Measurements from ENCODE around the gene HAPLN2.

HAPLN2 gene

DNA sequence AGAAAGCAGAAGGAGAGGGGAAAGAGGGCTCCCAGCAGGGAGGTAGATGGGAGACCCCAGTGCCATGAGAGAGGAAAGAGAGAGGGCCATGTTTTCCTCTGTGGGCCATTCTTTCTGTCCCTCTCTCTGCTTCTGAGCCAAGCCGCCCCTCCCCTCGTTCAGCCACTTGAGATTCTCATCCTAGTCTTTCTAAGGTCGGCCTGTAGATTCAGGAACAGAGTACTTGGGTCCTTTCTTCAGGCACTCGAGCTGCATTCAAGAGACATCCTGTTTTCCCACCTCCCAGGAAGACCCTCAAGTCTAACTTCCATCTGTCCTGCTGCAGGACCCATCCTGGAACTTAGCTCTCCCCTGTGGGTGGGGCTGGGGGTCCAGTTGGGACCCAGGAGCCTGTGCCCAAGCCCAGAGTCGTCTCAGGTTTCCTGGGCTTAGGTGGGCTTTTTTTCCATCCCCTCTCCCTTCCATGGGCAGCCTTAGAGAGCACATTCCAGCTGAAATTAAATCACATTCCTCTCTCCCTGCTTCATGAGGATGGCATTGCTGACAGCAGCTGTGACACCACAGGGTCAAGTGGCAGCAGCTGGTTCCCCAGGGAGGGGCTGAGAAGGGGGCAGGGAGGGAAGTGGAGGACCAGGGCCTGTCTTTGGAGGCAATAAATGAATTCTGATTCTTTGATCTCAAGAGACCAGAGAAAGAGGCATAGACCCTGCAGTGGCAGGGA is 45.0 kb downstream of the HAPLN2 start:
- H3K4me1 Mint-ChIP-seq (ENCODE audit: low read depth): peaks cover 28% of the 10 kb centered on the region
- no peak overlapping the region for H3K27ac Mint-ChIP-seq
- H3K27me3 Mint-ChIP-seq (ENCODE audit: low read depth): peaks cover 14% of the 10 kb centered on the region
- no peaks in the 10 kb centered on the region for H3K9me3 Mint-ChIP-seq
- H3K4me3 Mint-ChIP-seq: no peak overlapping the region
- H3K36me3 Mint-ChIP-seq (ENCODE audit: low read depth): peaks cover 1% of the 10 kb centered on the region

GRCh38 chr1:156664767-156665411 is 45.7 kb downstream of the HAPLN2 start:
- H3K4me1 Mint-ChIP-seq (ENCODE audit: low read depth): peaks cover 21% of the 10 kb centered on the region
- no peak overlapping the region for H3K4me3 Mint-ChIP-seq
- H3K27ac Mint-ChIP-seq: no peak overlapping the region

DNA sequence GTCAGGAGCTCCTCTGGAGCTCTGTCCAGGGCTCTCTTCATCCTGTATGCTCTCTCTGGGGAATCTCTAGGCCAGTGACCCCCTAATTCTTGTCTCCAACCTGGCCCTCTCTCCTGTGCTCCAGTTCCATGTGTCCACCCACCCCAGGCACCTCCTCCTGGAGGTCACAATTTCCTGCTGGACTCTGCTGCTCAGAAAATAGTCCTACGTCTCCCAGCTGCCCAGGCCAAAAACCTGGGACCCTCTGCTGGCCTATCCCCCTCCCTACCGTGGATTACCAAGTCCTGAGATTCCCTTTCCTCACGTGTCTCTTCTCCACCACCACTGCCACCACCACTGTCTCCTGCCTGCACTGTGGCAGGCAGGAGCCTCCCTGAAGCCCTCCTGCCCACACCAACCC is 46.3 kb downstream of the HAPLN2 start:
- Mint-ChIP-seq H3K27me3 (ENCODE audit: low read depth) (peaks cover 18% of the 10 kb centered on the region), H3K4me3 (no peak overlapping the region), H3K36me3 (ENCODE audit: low read depth) (peaks cover 1% of the 10 kb centered on the region), H3K27ac (peak overlapping the region; percentile 31), H3K9me3 (no peaks in the 10 kb centered on the region), H3K4me1 (ENCODE audit: low read depth) (peaks cover 16% of the 10 kb centered on the region)

More at GRCh38 chr1:156664767-156665411, 45.7 kb downstream of the HAPLN2 start:
- H3K9me3 Mint-ChIP-seq: no peaks in the 10 kb centered on the region
- peaks cover 1% of the 10 kb centered on the region for H3K36me3 Mint-ChIP-seq (ENCODE audit: low read depth)
- H3K27me3 Mint-ChIP-seq (ENCODE audit: low read depth): peaks cover 18% of the 10 kb centered on the region

DNA sequence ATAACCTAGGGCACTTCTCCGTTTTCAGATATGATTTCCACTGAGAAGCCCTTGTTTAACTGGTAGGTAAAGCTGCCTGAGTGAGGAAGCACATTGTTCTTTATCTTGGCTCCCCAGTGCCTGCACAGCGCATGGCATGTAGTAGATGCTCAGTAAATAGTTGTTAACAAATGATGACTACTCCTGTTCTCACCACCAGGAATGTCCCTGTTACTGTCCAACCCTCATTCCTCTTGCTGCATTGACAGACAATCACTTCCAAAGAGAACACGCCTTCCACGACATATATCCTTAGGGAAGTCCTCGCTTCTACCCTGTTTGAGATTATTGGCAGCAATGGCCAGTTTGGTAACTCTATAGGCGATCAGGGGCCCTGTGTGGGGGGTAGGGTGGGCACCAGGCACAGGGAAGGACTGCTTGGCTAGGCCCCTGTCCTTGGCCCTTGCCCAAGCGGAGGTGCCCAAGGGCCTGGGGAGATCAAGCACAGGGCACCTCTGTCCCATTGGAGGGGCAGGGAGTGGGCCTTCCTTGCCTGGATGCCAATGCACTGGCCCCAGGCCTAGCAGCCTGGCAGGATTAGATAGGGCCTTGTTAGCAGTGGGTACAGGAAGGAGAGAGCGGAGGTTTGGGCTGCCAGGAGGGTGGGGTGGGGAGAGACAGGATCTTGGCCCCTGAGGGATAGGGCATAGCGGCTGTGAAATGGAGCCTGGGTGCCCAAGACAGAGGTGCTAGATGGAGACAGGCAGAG is 47.8 kb downstream of the HAPLN2 start:
- Mint-ChIP-seq H3K4me1 (ENCODE audit: low read depth) (peaks cover 4% of the 10 kb centered on the region), H3K36me3 (ENCODE audit: low read depth) (peaks cover 1% of the 10 kb centered on the region), H3K27me3 (ENCODE audit: low read depth) (peaks cover 30% of the 10 kb centered on the region), H3K27ac (no peak overlapping the region), H3K9me3 (no peaks in the 10 kb centered on the region), H3K4me3 (no peak overlapping the region)

DNA sequence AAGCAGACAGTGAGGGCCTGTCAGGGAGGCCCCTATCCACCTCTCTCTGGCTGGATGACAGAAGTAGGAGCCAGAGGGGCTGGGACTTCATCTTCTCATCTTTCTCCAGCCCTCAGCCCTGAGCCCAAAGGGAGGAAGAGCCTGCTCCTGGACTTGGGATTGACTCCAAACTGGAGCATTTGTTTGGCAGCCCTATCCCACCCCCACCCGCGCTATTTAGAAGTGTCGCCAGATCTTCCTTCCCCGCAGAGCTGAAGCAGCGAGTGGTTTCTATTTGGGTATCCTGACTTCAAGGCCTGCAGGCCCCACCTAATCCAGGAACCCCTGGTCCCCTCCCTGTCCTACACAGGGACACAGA is 48.4 kb downstream of the HAPLN2 start:
- peaks cover 1% of the 10 kb centered on the region for H3K36me3 Mint-ChIP-seq (ENCODE audit: low read depth)
- no peaks in the 10 kb centered on the region for H3K9me3 Mint-ChIP-seq
- H3K4me1 Mint-ChIP-seq (ENCODE audit: low read depth): peaks cover 2% of the 10 kb centered on the region
- H3K27ac Mint-ChIP-seq: no peak overlapping the region
- no peak overlapping the region for H3K4me3 Mint-ChIP-seq
- H3K27me3 Mint-ChIP-seq (ENCODE audit: low read depth): peaks cover 35% of the 10 kb centered on the region

GRCh38 chr1:156667968-156668709 is 48.9 kb downstream of the HAPLN2 start:
- peaks cover 40% of the 10 kb centered on the region for H3K27me3 Mint-ChIP-seq (ENCODE audit: low read depth)

DNA sequence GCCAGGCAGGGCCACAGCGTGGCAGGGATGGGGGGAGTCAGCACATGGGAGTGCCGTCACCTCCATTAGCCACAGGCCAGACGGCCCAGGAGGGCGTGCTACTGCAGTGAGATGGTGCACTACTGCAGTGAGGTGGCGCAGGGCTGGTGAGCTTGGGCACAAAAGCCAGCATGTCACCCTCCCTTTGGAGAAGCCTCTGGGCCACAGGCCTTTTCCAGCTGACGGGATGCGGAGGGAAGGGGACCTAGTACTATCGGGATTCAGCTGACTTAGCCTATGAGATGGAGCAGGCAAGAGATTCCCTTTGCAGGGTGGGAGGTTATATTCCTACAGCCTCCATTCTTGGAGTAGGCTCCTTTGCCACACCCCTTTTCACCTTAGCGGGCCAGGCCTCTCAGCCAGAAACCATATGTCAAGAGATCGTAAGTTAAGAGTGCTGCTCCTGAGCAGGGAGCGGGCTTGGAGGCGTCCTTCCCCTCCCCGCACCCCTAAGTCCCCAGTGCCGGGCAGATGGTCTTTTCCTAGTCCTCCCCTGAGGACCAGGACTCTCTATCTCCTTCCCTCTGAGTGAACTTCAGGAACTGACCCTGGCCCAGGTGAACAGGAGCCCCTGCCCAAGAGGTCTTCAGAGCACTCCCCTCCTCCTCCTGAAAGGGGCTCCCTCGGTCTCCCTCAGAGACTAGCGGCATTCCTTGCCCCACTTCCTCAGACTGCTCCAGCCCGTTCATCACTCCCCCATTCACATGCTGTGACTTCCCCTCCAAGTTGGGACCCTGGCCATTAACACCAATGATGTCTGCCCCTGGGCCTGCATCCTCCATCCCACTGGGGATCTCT is 49.8 kb downstream of the HAPLN2 start:
- H3K4me3 Mint-ChIP-seq: no peak overlapping the region
- H3K4me1 Mint-ChIP-seq (ENCODE audit: low read depth): no peaks in the 10 kb centered on the region
- no peaks in the 10 kb centered on the region for H3K36me3 Mint-ChIP-seq (ENCODE audit: low read depth)
- no peaks in the 10 kb centered on the region for H3K9me3 Mint-ChIP-seq
- peaks cover 49% of the 10 kb centered on the region for H3K27me3 Mint-ChIP-seq (ENCODE audit: low read depth)
- H3K27ac Mint-ChIP-seq: no peak overlapping the region

More at GRCh38 chr1:156667968-156668709, 48.9 kb downstream of the HAPLN2 start:
- H3K36me3 Mint-ChIP-seq (ENCODE audit: low read depth): no peaks in the 10 kb centered on the region
- no peaks in the 10 kb centered on the region for H3K4me1 Mint-ChIP-seq (ENCODE audit: low read depth)
- no peak overlapping the region for H3K27ac Mint-ChIP-seq
- H3K4me3 Mint-ChIP-seq: no peak overlapping the region
- H3K9me3 Mint-ChIP-seq: no peaks in the 10 kb centered on the region

GRCh38 chr1:156669794-156670193 is 50.6 kb downstream of the HAPLN2 start:
- Mint-ChIP-seq H3K27me3 (ENCODE audit: low read depth) (peaks cover 54% of the 10 kb centered on the region), H3K9me3 (no peaks in the 10 kb centered on the region), H3K4me3 (no peak overlapping the region), H3K36me3 (ENCODE audit: low read depth) (no peaks in the 10 kb centered on the region), H3K27ac (no peak overlapping the region), H3K4me1 (ENCODE audit: low read depth) (no peaks in the 10 kb centered on the region)

DNA sequence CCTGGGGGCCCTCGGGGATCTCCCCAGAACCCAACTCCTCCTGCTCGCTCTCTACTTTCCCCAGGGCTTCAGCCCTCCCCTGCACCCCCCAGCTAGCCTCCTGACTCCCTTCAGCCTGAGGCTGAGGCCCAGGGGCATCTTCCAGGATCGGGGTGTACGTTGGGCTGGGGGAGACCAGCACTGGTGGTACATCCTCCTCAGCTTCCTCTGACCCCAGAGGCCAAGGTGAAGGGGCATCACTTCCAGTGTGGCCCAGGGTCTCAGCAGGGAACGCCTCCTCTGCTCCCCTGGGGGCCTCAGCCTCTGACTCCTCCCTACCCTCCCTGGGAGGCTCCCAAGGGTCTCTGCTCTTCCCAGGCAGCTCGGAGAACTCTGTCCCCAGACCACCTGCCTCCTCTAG is 51.1 kb downstream of the HAPLN2 start:
- Mint-ChIP-seq H3K27me3 (ENCODE audit: low read depth) (peaks cover 58% of the 10 kb centered on the region), H3K9me3 (no peaks in the 10 kb centered on the region), H3K4me1 (ENCODE audit: low read depth) (no peaks in the 10 kb centered on the region), H3K4me3 (no peak overlapping the region), H3K36me3 (ENCODE audit: low read depth) (no peaks in the 10 kb centered on the region), H3K27ac (peak overlapping the region; percentile 9)

GRCh38 chr1:156670791-156671190 is 51.6 kb downstream of the HAPLN2 start:
- no peaks in the 10 kb centered on the region for H3K4me1 Mint-ChIP-seq (ENCODE audit: low read depth)
- H3K36me3 Mint-ChIP-seq (ENCODE audit: low read depth): no peaks in the 10 kb centered on the region
- peaks cover 58% of the 10 kb centered on the region for H3K27me3 Mint-ChIP-seq (ENCODE audit: low read depth)

GRCh38 chr1:156671804-156672203 is 52.6 kb downstream of the HAPLN2 start:
- H3K4me3 Mint-ChIP-seq: no peak overlapping the region
- H3K27me3 Mint-ChIP-seq (ENCODE audit: low read depth): peaks cover 58% of the 10 kb centered on the region
- H3K9me3 Mint-ChIP-seq: no peaks in the 10 kb centered on the region
- no peak overlapping the region for H3K27ac Mint-ChIP-seq
- H3K36me3 Mint-ChIP-seq (ENCODE audit: low read depth): no peaks in the 10 kb centered on the region
- H3K4me1 Mint-ChIP-seq (ENCODE audit: low read depth): no peaks in the 10 kb centered on the region

More at GRCh38 chr1:156670791-156671190, 51.6 kb downstream of the HAPLN2 start:
- Mint-ChIP-seq H3K9me3 (no peaks in the 10 kb centered on the region), H3K4me3 (no peak overlapping the region), H3K27ac (no peak overlapping the region)

DNA sequence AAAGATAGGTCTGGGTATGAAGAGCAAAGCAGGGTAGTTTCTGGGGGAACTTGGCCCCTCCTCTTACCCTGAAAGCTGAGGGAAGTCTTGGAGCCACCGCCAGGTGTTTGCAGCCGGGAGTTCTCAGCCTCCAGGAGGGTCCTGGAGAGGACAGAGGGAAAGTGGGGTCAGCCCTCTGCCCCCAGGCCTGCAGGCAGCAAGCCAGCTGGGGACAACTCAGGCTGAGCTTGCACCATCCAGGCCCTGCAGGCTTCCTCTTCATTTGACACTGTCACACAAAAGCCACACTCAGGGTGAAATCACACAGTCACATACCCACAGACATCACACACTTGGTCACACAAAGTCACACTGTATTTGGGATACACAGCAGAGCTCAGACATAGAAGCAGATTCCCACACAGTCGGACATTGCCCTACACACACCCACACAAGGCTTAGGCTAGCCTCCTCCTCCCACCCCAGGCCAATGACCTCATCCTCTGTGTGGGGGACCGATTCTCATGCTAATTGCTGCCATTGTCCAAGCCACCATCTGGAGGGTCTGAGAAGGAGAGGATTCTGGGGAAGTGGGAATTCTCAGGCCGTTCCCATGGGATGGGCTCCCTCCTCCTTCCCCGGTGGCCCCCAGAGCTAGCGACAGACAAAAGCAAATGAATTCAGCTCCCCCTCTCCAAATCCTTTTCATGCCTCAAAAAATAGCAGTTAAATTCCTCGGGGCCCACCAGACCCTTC is 54.3 kb downstream of the HAPLN2 start:
- Mint-ChIP-seq H3K4me3 (no peak overlapping the region), H3K36me3 (ENCODE audit: low read depth) (no peaks in the 10 kb centered on the region), H3K27me3 (ENCODE audit: low read depth) (peaks cover 74% of the 10 kb centered on the region), H3K4me1 (ENCODE audit: low read depth) (peaks cover 7% of the 10 kb centered on the region), H3K9me3 (no peaks in the 10 kb centered on the region), H3K27ac (no peak overlapping the region)

Measured in T-helper 1 cell treated with Interleukin-12 subunit alpha and Interleukin-12 subunit beta and Interleukin-4 antibody, amounts not matched to agents 30 μg/mL and 1 μg/mL, for 36 hours (primary cell).